Panc1 (cell line): ENCODE data around the gene CALHM3.

ENCODE experiments used
- TF ChIP-seq, protein P1 (sequence below), 2 experiments: IDR thresholded peaks; 2 replicates each; pipeline ENCODE4 v1.6.1; 2011 to 2012; ENCODE audit warnings: low read depth in 2 of 2, control low read depth in 1 of 2, low read length in 1 of 2, mild to moderate bottlenecking in 1 of 2, moderate library complexity in 1 of 2; ENCODE audit not compliant: insufficient read depth in 1 of 2
- TF ChIP-seq, protein P2 (sequence below): fragments of 450-650 bp; IDR thresholded peaks from 2 replicates; pipeline ENCODE4 v1.5.1; 2017; ENCODE audit warnings: mild to moderate bottlenecking

DNA sequence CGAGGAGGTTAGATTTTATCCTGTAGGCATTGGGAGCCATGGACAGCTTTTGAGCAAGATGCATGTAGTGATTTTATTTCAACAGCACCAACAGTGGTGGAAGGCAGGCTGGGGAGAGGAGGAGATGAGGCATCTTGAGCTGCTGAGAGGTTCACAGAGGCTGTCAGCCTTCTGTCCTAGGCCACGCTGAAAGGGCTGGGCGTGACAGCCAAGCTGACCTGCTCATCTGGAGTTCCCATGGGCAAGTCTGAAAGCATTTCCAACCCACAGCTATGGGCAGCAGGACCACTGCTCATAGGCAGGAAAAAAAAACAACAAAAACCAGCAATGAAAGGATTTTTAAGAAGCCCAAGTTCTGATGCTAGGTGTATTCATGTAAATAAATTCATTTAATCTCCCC, 22.1 kb upstream of the CALHM3 start:
- TF ChIP-seq, protein P1, sequence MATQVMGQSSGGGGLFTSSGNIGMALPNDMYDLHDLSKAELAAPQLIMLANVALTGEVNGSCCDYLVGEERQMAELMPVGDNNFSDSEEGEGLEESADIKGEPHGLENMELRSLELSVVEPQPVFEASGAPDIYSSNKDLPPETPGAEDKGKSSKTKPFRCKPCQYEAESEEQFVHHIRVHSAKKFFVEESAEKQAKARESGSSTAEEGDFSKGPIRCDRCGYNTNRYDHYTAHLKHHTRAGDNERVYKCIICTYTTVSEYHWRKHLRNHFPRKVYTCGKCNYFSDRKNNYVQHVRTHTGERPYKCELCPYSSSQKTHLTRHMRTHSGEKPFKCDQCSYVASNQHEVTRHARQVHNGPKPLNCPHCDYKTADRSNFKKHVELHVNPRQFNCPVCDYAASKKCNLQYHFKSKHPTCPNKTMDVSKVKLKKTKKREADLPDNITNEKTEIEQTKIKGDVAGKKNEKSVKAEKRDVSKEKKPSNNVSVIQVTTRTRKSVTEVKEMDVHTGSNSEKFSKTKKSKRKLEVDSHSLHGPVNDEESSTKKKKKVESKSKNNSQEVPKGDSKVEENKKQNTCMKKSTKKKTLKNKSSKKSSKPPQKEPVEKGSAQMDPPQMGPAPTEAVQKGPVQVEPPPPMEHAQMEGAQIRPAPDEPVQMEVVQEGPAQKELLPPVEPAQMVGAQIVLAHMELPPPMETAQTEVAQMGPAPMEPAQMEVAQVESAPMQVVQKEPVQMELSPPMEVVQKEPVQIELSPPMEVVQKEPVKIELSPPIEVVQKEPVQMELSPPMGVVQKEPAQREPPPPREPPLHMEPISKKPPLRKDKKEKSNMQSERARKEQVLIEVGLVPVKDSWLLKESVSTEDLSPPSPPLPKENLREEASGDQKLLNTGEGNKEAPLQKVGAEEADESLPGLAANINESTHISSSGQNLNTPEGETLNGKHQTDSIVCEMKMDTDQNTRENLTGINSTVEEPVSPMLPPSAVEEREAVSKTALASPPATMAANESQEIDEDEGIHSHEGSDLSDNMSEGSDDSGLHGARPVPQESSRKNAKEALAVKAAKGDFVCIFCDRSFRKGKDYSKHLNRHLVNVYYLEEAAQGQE (IDR thresholded peaks at IDR 0.05; ENCODE audit: insufficient read depth in 1 of 2, low read depth in 2 of 2, low read length in 1 of 2): no peak
- TF ChIP-seq, protein P2, sequence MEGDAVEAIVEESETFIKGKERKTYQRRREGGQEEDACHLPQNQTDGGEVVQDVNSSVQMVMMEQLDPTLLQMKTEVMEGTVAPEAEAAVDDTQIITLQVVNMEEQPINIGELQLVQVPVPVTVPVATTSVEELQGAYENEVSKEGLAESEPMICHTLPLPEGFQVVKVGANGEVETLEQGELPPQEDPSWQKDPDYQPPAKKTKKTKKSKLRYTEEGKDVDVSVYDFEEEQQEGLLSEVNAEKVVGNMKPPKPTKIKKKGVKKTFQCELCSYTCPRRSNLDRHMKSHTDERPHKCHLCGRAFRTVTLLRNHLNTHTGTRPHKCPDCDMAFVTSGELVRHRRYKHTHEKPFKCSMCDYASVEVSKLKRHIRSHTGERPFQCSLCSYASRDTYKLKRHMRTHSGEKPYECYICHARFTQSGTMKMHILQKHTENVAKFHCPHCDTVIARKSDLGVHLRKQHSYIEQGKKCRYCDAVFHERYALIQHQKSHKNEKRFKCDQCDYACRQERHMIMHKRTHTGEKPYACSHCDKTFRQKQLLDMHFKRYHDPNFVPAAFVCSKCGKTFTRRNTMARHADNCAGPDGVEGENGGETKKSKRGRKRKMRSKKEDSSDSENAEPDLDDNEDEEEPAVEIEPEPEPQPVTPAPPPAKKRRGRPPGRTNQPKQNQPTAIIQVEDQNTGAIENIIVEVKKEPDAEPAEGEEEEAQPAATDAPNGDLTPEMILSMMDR: no peak
